ENCODE results near the gene PIN4.

- no peak for TF ChIP-seq POLR2A (IDR thresholded peaks at IDR 0.05; ENCODE audit: low read length)
- TF ChIP-seq GATA1 (IDR thresholded peaks at IDR 0.05; ENCODE audit: low read depth, low read length): no peak
These were observed 35.0 kb upstream of the PIN4 start for GRCh38 chrX:72146527-72146926.
